Endothelial cell (in vitro differentiated cells): Measurements from ENCODE around the gene PPM1N. TPM values are rescaled to one million over a fixed set of nuclear protein-coding genes. Genes with fewer than 3 reads are reported as not detected.

ENCODE experiments used
- DNase-seq: peaks from one replicate; pipeline ENCODE4 v3.0.0; 2021; ENCODE audit warnings: low spot score
- H3K27ac Mint-ChIP-seq: one replicate; pipeline ENCODE4 v1.8.0; 2021; ENCODE audit warnings: mixed read lengths, inconsistent platforms; ENCODE audit not compliant: unreplicated experiment
- H3K27me3 Mint-ChIP-seq: one replicate; pipeline ENCODE4 v1.8.0; 2021; ENCODE audit warnings: mild to moderate bottlenecking, moderate library complexity, mixed read lengths, inconsistent platforms; ENCODE audit not compliant: unreplicated experiment
- H3K36me3 Mint-ChIP-seq: one replicate; pipeline ENCODE4 v1.8.0; 2021; ENCODE audit warnings: mild to moderate bottlenecking, low read depth, mixed read lengths, inconsistent platforms; ENCODE audit not compliant: unreplicated experiment
- H3K4me1 Mint-ChIP-seq: one replicate; pipeline ENCODE4 v1.8.0; 2021; ENCODE audit warnings: mild to moderate bottlenecking, mixed read lengths, inconsistent platforms; ENCODE audit not compliant: unreplicated experiment
- H3K4me3 Mint-ChIP-seq: one replicate; pipeline ENCODE4 v1.8.0; 2021; ENCODE audit warnings: mild to moderate bottlenecking, mixed read lengths, inconsistent platforms; ENCODE audit not compliant: unreplicated experiment
- H3K9me3 Mint-ChIP-seq: one replicate; pipeline ENCODE4 v1.8.0; 2021; ENCODE audit warnings: mixed read lengths, inconsistent platforms; ENCODE audit not compliant: unreplicated experiment
- total RNA-seq: library from RNA; stranded (reverse); fragmentation: NEBNext Ultra II Directional; extraction: Animal tissue kit (Norgen Biotek cat#: 25700); gene quantifications from one replicate; pipeline ENCODE4 v1.2.1, GENCODE V29; 2021; ENCODE audit not compliant: unreplicated experiment
- TF ChIP-seq, protein P1 (sequence below): fragments of 200-600 bp; sonication (generic); IDR thresholded peaks from one replicate; pipeline ENCODE4 v1.5.0; 2021; ENCODE audit warnings: antibody characterized with exemption; ENCODE audit not compliant: unreplicated experiment

Gene PPM1N
- total RNA-seq, 1 donor from 2014 or later = 0.33 TPM

DNA sequence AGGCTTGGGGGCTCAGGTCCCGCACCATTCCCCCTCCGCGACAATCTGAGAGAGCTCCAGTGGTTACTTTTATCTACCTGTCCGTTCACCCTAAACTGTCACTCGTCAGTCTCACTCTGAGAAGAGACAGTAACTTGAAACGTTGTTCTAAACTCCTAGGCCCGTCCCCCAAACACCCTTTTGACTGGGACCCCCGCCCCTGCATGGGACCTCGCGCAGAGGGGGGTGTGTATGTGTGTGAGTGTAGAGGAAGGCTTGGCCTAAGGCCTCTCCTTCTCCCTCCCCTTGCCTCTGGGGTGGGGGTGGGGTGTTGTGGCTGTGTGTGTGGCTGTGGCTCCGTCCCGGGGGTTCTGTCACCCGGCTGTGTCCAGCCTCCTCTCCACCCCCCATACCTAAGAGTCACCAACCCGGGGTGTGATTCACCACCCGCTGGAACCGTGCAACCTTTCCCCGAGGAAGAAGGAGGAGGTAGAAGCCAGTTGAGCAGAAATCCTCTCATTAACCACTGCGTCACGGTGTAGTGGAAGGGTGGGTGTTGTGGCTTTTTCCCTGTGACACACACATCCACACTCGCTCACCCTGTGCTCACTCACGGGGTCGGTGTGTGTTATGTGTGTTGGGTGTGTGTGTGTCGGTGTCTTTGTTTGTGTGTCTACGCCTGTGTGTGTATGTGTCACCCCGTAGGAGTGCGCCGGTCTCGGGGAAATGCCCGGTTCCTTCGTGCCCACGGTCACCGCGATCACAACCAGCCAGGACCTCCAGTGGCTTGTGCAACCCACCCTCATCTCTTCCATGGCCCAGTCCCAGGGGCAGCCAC is 28.1 kb upstream of the PPM1N start:
- TF ChIP-seq, protein P1, sequence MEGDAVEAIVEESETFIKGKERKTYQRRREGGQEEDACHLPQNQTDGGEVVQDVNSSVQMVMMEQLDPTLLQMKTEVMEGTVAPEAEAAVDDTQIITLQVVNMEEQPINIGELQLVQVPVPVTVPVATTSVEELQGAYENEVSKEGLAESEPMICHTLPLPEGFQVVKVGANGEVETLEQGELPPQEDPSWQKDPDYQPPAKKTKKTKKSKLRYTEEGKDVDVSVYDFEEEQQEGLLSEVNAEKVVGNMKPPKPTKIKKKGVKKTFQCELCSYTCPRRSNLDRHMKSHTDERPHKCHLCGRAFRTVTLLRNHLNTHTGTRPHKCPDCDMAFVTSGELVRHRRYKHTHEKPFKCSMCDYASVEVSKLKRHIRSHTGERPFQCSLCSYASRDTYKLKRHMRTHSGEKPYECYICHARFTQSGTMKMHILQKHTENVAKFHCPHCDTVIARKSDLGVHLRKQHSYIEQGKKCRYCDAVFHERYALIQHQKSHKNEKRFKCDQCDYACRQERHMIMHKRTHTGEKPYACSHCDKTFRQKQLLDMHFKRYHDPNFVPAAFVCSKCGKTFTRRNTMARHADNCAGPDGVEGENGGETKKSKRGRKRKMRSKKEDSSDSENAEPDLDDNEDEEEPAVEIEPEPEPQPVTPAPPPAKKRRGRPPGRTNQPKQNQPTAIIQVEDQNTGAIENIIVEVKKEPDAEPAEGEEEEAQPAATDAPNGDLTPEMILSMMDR = no peak
- peak overlapping the region; percentile 96 for H3K4me3 Mint-ChIP-seq
- no peak for DNase-seq
- H3K27me3 Mint-ChIP-seq = peaks cover 69% of the 10 kb centered on the region
- peaks cover 25% of the 10 kb centered on the region for H3K36me3 Mint-ChIP-seq
- peaks cover 34% of the 10 kb centered on the region for H3K4me1 Mint-ChIP-seq
- H3K9me3 Mint-ChIP-seq = no peaks in the 10 kb centered on the region
- H3K27ac Mint-ChIP-seq = peak overlapping the region; percentile 91

DNA sequence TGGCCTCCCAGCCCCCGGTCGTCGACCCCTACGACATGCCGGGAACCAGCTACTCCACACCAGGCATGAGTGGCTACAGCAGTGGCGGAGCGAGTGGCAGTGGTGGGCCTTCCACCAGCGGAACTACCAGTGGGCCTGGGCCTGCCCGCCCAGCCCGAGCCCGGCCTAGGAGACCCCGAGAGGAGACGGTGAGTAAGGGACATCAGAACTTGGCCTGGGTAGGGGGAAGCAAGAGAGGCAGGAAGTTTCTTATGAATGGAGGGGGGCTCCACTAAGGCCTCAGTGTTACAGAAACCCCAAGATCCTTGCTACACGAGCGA is 27.5 kb upstream of the PPM1N start:
- H3K9me3 Mint-ChIP-seq = no peaks in the 10 kb centered on the region
- TF ChIP-seq, protein P1 = no peak
- no peak for DNase-seq
- H3K27ac Mint-ChIP-seq = peak overlapping the region; percentile 18
- H3K4me1 Mint-ChIP-seq = peaks cover 37% of the 10 kb centered on the region
- peaks cover 70% of the 10 kb centered on the region for H3K27me3 Mint-ChIP-seq
- H3K36me3 Mint-ChIP-seq = peaks cover 25% of the 10 kb centered on the region
- H3K4me3 Mint-ChIP-seq = peak overlapping the region; percentile 96

DNA sequence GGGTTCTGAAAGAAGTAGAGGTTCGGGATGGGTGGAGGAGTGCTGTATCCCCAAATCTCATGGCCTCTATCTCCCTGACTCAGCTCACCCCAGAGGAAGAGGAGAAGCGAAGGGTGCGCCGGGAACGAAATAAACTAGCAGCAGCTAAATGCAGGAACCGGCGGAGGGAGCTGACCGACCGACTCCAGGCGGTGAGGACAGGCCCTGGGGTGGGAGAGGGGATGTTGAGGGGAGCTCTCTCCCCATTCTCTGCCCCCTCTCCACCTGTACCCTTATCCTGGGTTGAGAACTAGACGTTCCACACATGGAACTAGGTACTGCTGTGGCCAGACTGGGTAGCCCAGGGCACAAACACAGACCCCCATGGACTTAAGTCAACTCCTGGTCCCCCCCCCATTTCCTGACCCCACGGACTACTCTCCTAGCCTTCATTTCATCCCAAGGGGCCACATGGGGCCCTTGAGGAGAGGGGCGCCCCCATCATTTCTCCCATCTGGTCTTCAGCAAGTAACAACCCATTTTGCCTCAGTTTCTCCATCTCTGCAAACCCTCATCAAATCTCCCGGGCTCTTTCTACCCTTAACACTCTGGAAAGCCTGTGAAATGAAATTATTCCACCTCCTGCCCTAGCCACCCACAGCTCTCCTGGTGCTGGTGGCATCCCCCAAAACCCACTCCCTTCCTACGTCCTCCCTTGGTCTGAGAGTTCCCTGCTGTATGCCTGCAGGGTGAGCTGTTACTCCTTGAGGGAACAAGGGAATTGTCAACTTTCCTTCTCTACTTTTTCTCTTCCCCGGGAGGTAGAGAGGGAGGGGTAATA is 26.9 kb upstream of the PPM1N start:
- peaks cover 37% of the 10 kb centered on the region for H3K4me1 Mint-ChIP-seq
- peak overlapping the region; percentile 96 for H3K4me3 Mint-ChIP-seq
- TF ChIP-seq, protein P1 = no peak
- H3K36me3 Mint-ChIP-seq = peaks cover 25% of the 10 kb centered on the region
- DNase-seq = no peak
- H3K27me3 Mint-ChIP-seq = peaks cover 72% of the 10 kb centered on the region
- H3K9me3 Mint-ChIP-seq = no peaks in the 10 kb centered on the region
- peak overlapping the region; percentile 57 for H3K27ac Mint-ChIP-seq

DNA sequence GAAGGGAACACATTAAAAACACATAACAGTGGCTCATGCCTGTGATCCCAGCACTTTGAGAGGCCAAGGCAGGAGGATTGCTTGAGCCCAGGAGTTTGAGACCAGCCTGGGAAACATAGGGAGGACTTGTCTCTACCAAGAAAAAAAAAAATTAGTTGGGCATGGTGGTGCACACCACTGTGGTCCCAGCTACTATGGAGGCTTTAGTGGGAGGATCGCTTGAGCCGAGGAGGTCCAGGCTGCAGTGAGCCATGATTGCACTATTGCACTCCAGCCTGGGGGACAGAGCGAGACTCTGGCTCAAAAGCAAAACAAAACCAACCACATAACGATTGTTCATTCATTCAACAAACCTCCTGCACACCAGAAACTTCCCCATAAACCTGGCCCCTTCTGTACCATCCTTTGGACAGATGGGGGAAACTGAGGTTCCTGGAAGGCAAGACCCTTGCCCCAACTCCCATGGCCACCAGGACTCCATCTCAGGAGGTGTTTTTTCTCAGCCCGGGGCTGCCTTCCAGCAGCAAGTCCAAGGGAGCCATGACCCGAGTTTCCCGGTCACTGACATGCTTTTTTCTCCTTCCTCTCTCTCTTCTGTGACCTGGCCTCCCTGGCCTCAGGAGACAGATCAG is 26.2 kb upstream of the PPM1N start:
- H3K4me1 Mint-ChIP-seq = peaks cover 36% of the 10 kb centered on the region
- peak overlapping the region; percentile 57 for H3K27ac Mint-ChIP-seq
- peaks cover 25% of the 10 kb centered on the region for H3K36me3 Mint-ChIP-seq
- TF ChIP-seq, protein P1 = no peak
- no peak for DNase-seq
- H3K9me3 Mint-ChIP-seq = no peaks in the 10 kb centered on the region
- peak overlapping the region; percentile 79 for H3K4me3 Mint-ChIP-seq
- peaks cover 72% of the 10 kb centered on the region for H3K27me3 Mint-ChIP-seq
